ENCODE data around the gene PRTN3.
"Not testable (repeated sequence)": the region's sequence is repeated elsewhere in the genome, so short reads cannot be mapped to it uniquely, and the experiment has no call there.

Gene PRTN3

GRCh38 chr19:853014-853585, 12.3 kb downstream of the PRTN3 start:
- no peak for DNase-seq (ENCODE audit: insufficient read length, low spot score)
- no peak for TF ChIP-seq CTCF (IDR thresholded peaks at IDR 0.05; ENCODE audit: insufficient read depth, missing control alignments)
- no peak for FAIRE-seq

GRCh38 chr19:853614-854220, 12.9 kb downstream of the PRTN3 start:
- FAIRE-seq; DNase-seq (ENCODE audit: insufficient read length, low spot score): not testable (repeated sequence)

GRCh38 chr19:854549-854948, 13.8 kb downstream of the PRTN3 start:
- FAIRE-seq, result no peak
- TF ChIP-seq CTCF (IDR thresholded peaks at IDR 0.05; ENCODE audit: insufficient read depth, missing control alignments), result no peak
- DNase-seq (ENCODE audit: insufficient read length, low spot score), result no peak

GRCh38 chr19:855142-855541, 14.3 kb downstream of the PRTN3 start:
- FAIRE-seq (no peak), DNase-seq (ENCODE audit: insufficient read length, low spot score) (no peak)
- no peak for TF ChIP-seq CTCF (IDR thresholded peaks at IDR 0.05; ENCODE audit: insufficient read depth, missing control alignments)

- FAIRE-seq, result no peak
- no peak for TF ChIP-seq CTCF (IDR thresholded peaks at IDR 0.05; ENCODE audit: insufficient read depth, missing control alignments)
Observed at GRCh38 chr19:855566-856120, 14.8 kb downstream of the PRTN3 start.

GRCh38 chr19:858284-858683, 17.5 kb downstream of the PRTN3 start:
- TF ChIP-seq CTCF (IDR thresholded peaks at IDR 0.05; ENCODE audit: insufficient read depth, missing control alignments), result no peak
- DNase-seq (ENCODE audit: insufficient read length, low spot score) (no peak), FAIRE-seq (no peak)

More at GRCh38 chr19:855566-856120, 14.8 kb downstream of the PRTN3 start:
- DNase-seq (ENCODE audit: insufficient read length, low spot score), result no peak

- DNase-seq (ENCODE audit: insufficient read length, low spot score) (no peak), FAIRE-seq (no peak)
Observed at GRCh38 chr19:858868-859843, 18.4 kb downstream of the PRTN3 start, which contains the start of gene CFD. CFD (plus strand) TSS chr19:859664; CDS start chr19:859690, 26 bp downstream.

More at GRCh38 chr19:858868-859843, 18.4 kb downstream of the PRTN3 start, which contains the start of gene CFD:
- TF ChIP-seq CTCF (IDR thresholded peaks at IDR 0.05; ENCODE audit: insufficient read depth, missing control alignments), result no peak

Data from D721Med (cell line).